Caco-2 (cell line): ENCODE data around the gene PARP1. TPM values are rescaled to one million over a fixed set of nuclear protein-coding genes. Genes with fewer than 3 reads are reported as not detected.

Source experiments
- BruUV-seq: library from RNA; stranded (reverse); fragments of 400-500 nt; replicated peaks from 2 replicates; lab custom pipeline; 2021; lab: Mats Ljungman, UMichigan
- CTCF ChIA-PET: fragments of 300-600 bp; sonication (Branson Sonifier 250); formaldehyde crosslinking; loops from one replicate; lab custom pipeline; 2022; ENCODE audit warnings: antibody characterized with exemption; lab: Charles Lee
- POLR2A ChIA-PET: fragments of 300-600 bp; sonication (Branson Sonifier 250); formaldehyde crosslinking; loops from one replicate; lab custom pipeline; 2022; ENCODE audit warnings: antibody characterized with exemption; lab: Charles Lee
- DNase-seq, 2 experiments: peaks; one replicate each; pipeline versions ENCODE4 v3.0.0 to v3.0.0-alpha.2; 2020 to 2022
- H3K27me3 ChIP-seq: replicated peaks from 2 replicates; pipeline ENCODE4 v1.6.0; 2011; ENCODE audit warnings: low read length; ENCODE audit not compliant: control insufficient read depth, insufficient read depth
- H3K36me3 ChIP-seq: 2 replicates; pipeline ENCODE4 v1.5.1; 2011; ENCODE audit warnings: low read length; ENCODE audit not compliant: control insufficient read depth, insufficient read depth
- H3K4me1 ChIP-seq: fragments of 250-450 bp; sonication (Bioruptor Pico); 2 replicates; pipeline ENCODE4 v1.5.1; 2020; ENCODE audit warnings: mild to moderate bottlenecking
- H3K4me3 ChIP-seq: 2 replicates; pipeline ENCODE4 v1.5.1; 2011; ENCODE audit warnings: low read depth, mild to moderate bottlenecking, control low read depth, low read length
- H3K9me3 ChIP-seq: fragments of 250-450 bp; sonication (Bioruptor Pico); 2 replicates; pipeline ENCODE4 v1.5.1; 2020; ENCODE audit warnings: mild to moderate bottlenecking, moderate library complexity
- H3K27ac Mint-ChIP-seq: one replicate; pipeline ENCODE4 v1.8.0; 2022; ENCODE audit warnings: mixed read lengths; ENCODE audit not compliant: unreplicated experiment
- H3K27me3 Mint-ChIP-seq: one replicate; pipeline ENCODE4 v1.8.0; 2022; ENCODE audit warnings: mixed read lengths; ENCODE audit not compliant: insufficient read depth, unreplicated experiment
- H3K36me3 Mint-ChIP-seq: one replicate; pipeline ENCODE4 v1.8.0; 2022; ENCODE audit warnings: mild to moderate bottlenecking, mixed read lengths; ENCODE audit not compliant: insufficient read depth, unreplicated experiment
- H3K4me1 Mint-ChIP-seq: one replicate; pipeline ENCODE4 v1.8.0; 2022; ENCODE audit warnings: low read depth, mixed read lengths; ENCODE audit not compliant: unreplicated experiment
- H3K4me3 Mint-ChIP-seq: one replicate; pipeline ENCODE4 v1.8.0; 2022; ENCODE audit warnings: mild to moderate bottlenecking, moderate library complexity, mixed read lengths; ENCODE audit not compliant: unreplicated experiment
- H3K9me3 Mint-ChIP-seq: one replicate; pipeline ENCODE4 v1.8.0; 2022; ENCODE audit warnings: mixed read lengths; ENCODE audit not compliant: unreplicated experiment
- intact Hi-C: fragments of 100-400 bp; cut with micrococcal nuclease; formaldehyde crosslinking; loops from one replicate; pipeline ENCODE4 v1.10.0; 2022; ENCODE audit not compliant: unreplicated experiment
- total RNA-seq: library from RNA; stranded (reverse); gene quantifications from 2 replicates; pipeline ENCODE4 v1.2.3, GENCODE V29; 2022
- TF ChIP-seq, protein P1 (sequence below), 2 experiments: fragments of 200-600 bp in 1 of 2; IDR thresholded peaks; 1 replicate in 1 of 2; 2 replicates in 1 of 2; pipeline versions ENCODE4 v1.5.1 to v1.8.0; 2011 to 2022; ENCODE audit warnings: antibody characterized with exemption in 1 of 2, control low read depth in 1 of 2, inconsistent platforms in 1 of 2, low read depth in 1 of 2, low read length in 1 of 2, mild to moderate bottlenecking in 1 of 2, moderate library complexity in 1 of 2; ENCODE audit not compliant: insufficient read depth in 1 of 2, severe bottlenecking in 1 of 2, unreplicated experiment in 1 of 2

PARP1 gene
- total RNA-seq, 1 experiment from 2014 or later, result 136 TPM

- intact Hi-C loops, result no loop called here
- TF ChIP-seq, protein P1, sequence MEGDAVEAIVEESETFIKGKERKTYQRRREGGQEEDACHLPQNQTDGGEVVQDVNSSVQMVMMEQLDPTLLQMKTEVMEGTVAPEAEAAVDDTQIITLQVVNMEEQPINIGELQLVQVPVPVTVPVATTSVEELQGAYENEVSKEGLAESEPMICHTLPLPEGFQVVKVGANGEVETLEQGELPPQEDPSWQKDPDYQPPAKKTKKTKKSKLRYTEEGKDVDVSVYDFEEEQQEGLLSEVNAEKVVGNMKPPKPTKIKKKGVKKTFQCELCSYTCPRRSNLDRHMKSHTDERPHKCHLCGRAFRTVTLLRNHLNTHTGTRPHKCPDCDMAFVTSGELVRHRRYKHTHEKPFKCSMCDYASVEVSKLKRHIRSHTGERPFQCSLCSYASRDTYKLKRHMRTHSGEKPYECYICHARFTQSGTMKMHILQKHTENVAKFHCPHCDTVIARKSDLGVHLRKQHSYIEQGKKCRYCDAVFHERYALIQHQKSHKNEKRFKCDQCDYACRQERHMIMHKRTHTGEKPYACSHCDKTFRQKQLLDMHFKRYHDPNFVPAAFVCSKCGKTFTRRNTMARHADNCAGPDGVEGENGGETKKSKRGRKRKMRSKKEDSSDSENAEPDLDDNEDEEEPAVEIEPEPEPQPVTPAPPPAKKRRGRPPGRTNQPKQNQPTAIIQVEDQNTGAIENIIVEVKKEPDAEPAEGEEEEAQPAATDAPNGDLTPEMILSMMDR (IDR thresholded peaks at IDR 0.05; ENCODE audit: insufficient read depth in 1 of 2, low read depth in 1 of 2, low read length in 1 of 2, severe bottlenecking in 1 of 2, unreplicated experiment in 1 of 2), result no peak
- Mint-ChIP-seq H3K4me1 (no peaks in the 10 kb centered on the region), H3K4me3 (no peak overlapping the region), H3K27ac (no peak overlapping the region), H3K36me3 (no peaks in the 10 kb centered on the region), H3K9me3 (no peaks in the 10 kb centered on the region), H3K27me3 (peaks cover 2% of the 10 kb centered on the region)
- no TSS peak for BruUV-seq
- H3K27me3 ChIP-seq, result no peaks in the 10 kb centered on the region
- POLR2A ChIA-PET, result no interaction called here
- no peak overlapping the region for H3K4me3 ChIP-seq
- DNase-seq, result no peak
- H3K4me1 ChIP-seq, result no peaks in the 10 kb centered on the region
- H3K36me3 ChIP-seq, result no peaks in the 10 kb centered on the region
- no peaks in the 10 kb centered on the region for H3K9me3 ChIP-seq
- CTCF ChIA-PET, result no interaction called here
Observed at GRCh38 chr1:226329237-226329636, 78.7 kb downstream of the PARP1 start.

DNA sequence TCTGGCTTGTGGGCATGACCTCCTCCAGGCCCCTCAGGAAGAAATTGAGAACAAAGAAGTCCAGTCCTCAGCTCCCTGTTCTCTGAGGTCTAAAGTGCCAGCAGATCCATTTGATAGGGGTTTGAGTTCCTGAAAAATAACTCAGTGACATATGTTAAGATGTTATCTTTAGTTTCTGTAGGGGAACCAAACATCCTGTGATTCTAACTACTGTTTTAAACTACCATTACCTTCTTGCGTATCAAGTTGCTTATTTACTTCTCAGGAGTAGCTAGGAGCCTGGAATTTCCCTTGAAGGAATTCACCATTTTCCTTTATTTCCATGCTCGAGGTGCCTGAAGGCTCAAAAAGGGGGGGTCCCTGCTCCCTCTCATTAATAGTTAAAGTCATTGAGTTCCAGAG, 80.1 kb downstream of the PARP1 start:
- no peaks in the 10 kb centered on the region for H3K4me1 ChIP-seq
- H3K9me3 ChIP-seq, result no peaks in the 10 kb centered on the region
- intact Hi-C loops, result no loop called here
- no TSS peak for BruUV-seq
- TF ChIP-seq, protein P1 (IDR thresholded peaks at IDR 0.05; ENCODE audit: insufficient read depth in 1 of 2, low read depth in 1 of 2, low read length in 1 of 2, severe bottlenecking in 1 of 2, unreplicated experiment in 1 of 2), result no peak
- no peaks in the 10 kb centered on the region for H3K27me3 ChIP-seq
- Mint-ChIP-seq H3K4me3 (no peak overlapping the region), H3K9me3 (no peaks in the 10 kb centered on the region), H3K4me1 (no peaks in the 10 kb centered on the region), H3K27ac (no peak overlapping the region), H3K27me3 (peaks cover 2% of the 10 kb centered on the region), H3K36me3 (no peaks in the 10 kb centered on the region)
- ChIA-PET CTCF (no interaction called here), POLR2A (no interaction called here)
- no peak overlapping the region for H3K4me3 ChIP-seq
- no peaks in the 10 kb centered on the region for H3K36me3 ChIP-seq
- DNase-seq, result no peak

DNA sequence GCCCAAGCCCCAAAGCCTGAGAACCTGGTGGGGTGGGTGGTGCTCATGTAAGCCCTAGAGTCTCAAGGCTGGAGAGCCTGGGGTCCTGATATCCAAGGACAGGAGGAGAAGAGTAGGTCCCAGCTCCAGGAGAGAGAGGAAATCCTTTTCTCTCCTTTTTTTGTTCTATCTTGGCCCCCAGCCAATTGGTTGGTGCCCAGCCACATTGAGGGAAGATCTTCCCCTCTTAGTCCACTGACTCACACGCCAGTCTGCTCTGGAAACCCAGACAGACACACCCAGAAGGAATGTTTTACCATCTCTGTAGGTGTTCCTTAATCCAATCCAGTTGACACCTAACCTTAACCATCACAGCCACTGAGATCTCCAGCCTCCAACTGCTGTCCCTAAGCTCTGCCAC, 82.7 kb downstream of the PARP1 start:
- H3K27me3 Mint-ChIP-seq, result peaks cover 2% of the 10 kb centered on the region
- Histone ChIP-seq H3K4me1 (no peaks in the 10 kb centered on the region), H3K4me3 (no peak overlapping the region), H3K27me3 (no peaks in the 10 kb centered on the region), H3K9me3 (no peaks in the 10 kb centered on the region; the same call in 1 of the 2 replicates), H3K36me3 (no peaks in the 10 kb centered on the region)
- intact Hi-C loops, result loop anchor here (2.0 kb wide), 1 partner anchor 18 kb away; no protein-coding TSS in a partner anchor
- H3K27ac Mint-ChIP-seq, result no peak overlapping the region
- no peak overlapping the region for H3K4me3 Mint-ChIP-seq
- no peaks in the 10 kb centered on the region for H3K4me1 Mint-ChIP-seq
- no TSS peak for BruUV-seq
- H3K36me3 Mint-ChIP-seq, result no peaks in the 10 kb centered on the region
- DNase-seq, result no peak
- H3K9me3 Mint-ChIP-seq, result no peaks in the 10 kb centered on the region
- POLR2A ChIA-PET, result no interaction called here
- CTCF ChIA-PET, result no interaction called here
- TF ChIP-seq, protein P1 (IDR thresholded peaks at IDR 0.05; ENCODE audit: insufficient read depth in 1 of 2, low read depth in 1 of 2, low read length in 1 of 2, severe bottlenecking in 1 of 2, unreplicated experiment in 1 of 2), result no peak
